HG02610 (cell line): ENCODE results near the gene TNIK.

Source experiments
- ATAC-seq: cut with Tn5 transposase; IDR thresholded peaks from one replicate; pipeline ENCODE4 v1.9.1; 2021; ENCODE audit warnings: mild to moderate bottlenecking, moderate library complexity; ENCODE audit not compliant: unreplicated experiment

TNIK gene

GRCh38 chr3:171346019-171346418 lies 114.2 kb downstream of the TNIK start:
- ATAC-seq: no peak

DNA sequence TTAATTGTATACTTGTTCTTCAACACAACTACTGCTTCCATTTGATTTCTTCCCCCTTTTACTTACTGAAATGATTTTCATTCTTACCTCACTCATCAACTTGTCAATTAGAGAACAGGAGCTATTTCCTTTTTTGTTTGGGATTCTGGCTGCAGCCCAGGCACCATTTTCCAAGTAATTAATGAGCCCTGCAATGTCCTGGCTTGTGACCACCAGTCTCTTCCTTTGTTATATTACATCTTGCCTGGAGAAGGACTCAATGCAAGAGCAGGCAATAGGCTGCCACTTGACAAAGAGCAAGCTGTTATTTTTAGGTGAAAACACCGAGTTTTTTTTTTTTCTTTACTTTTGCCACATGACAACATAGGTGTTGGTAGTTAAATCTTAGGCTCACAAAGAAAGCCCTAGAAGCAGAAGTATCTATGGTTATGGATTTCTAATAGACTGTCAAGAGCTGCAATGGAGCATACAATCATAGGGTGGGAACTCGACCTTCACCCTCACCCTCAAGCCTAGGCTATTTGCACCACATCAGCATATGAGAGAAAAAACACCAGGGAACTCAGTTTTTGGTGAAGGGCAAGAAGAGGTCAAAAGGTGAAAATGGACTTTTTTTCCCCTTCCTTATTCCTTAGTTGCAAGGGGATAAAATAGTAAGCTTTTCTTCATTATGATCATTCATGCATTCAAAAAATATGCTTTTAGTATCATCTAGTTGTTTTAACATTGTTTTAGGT lies 114.9 kb downstream of the TNIK start:
- ATAC-seq: no peak

- ATAC-seq: peak; percentile 23
Measured at GRCh38 chr3:171343693-171344092, 116.5 kb downstream of the TNIK start.

DNA sequence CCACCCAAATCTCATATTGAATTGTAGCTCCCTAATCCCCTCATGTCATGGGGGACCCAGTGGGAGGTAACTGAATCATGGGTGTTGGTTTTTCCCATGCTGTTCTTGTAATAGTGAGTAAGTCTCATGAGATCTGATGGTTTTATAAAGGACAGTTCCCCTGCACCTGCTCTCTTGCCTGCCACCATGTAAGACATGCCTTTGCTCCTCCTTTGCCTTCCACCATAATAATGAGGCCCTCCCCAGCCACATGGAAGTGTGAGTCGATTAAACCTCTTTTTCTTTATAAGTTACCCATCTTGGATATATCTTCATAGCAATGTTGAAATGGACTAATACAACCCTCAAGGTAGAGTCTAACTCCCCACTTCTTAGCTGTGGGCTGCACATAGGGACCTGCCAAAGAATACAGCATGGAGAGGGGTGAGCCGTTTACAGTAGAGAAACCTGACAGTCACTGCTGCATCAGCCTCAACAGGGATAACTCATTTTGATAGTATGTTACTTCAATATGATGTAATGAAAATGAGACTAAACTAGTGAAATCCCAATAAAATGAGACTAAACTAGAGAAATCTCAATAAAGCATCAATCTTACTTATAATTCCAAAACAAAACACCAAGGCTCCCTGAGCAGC lies 117.3 kb downstream of the TNIK start:
- no peak for ATAC-seq

GRCh38 chr3:171342200-171342599 lies 118.0 kb downstream of the TNIK start:
- ATAC-seq: no peak

DNA sequence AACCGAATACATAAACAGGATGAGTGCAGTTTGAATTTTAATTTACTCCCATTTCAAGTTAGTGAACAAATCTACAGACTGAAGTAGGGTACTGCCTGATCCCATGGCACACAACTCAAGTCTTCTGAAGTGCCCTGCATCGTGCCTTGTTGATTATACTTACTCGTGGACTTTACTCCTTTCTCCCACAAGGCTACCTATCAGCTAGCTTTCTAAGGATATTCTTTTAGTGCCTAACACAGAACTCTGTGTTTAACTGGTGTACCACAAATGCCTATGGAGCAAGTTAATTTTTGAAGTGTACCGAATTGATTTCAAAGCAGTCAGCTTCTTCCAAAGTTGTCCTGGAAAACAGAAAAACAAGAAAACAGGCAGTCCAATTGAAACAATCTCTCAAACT lies 119.8 kb downstream of the TNIK start:
- ATAC-seq: no peak

- ATAC-seq: no peak
Measured at GRCh38 chr3:171339598-171339997, 120.6 kb downstream of the TNIK start.

DNA sequence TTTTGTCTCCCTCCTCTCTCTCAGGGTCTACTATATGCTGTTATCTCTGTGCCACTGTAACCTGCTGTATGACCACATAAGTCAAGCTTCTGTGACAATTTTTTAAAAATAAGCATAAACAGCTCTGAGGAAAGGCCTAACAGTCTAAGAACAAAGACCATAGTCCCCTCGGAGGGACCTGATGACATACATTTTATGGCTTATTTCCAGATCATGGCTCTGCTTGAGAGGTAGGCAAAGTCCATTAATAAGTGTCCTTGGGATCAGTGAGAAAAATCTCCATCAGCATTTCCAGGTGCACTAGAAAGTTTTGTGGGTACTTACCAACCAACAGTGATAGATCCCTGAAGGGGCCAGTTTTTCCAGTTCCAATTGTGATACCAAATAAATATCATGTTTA lies 123.8 kb downstream of the TNIK start:
- no peak for ATAC-seq

- no peak for ATAC-seq
Measured at GRCh38 chr3:171335559-171335958, 124.6 kb downstream of the TNIK start.

- no peak for ATAC-seq
Measured at GRCh38 chr3:171334465-171334811, 125.8 kb downstream of the TNIK start.

DNA sequence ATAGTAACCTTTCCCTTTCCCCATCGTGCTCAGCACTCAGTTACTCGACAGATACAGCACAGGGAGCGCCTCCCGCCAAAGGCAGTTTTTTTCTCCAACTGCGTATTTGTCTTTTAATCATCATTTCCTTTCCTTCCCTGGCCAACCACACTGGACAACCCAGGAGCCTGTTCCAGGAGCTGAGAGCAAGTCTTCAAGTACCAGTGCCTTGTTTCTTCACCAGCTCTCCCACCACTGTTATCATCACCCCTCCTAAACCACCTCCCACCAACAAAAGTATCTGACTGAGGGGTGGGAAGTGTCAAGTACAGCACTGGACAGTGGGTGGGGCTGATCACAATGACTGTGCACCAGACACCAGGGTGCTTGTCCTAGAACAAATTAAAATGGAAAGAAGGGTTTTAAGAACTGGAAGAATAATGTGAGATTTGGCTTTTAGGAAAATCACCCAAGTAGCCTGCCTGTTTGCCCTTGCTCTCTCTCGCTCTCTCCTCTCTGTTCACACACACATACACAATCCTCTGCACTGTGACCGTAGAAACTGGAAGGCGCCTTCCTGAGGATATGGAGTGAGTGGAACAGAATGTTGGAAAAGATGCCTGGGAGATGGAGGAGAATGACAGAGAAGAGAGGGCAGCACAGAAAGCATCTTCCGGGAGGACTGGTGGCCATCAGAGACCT lies 126.3 kb downstream of the TNIK start:
- no peak for ATAC-seq

- no peak for ATAC-seq
Measured at GRCh38 chr3:171330938-171331337, 129.3 kb downstream of the TNIK start.

DNA sequence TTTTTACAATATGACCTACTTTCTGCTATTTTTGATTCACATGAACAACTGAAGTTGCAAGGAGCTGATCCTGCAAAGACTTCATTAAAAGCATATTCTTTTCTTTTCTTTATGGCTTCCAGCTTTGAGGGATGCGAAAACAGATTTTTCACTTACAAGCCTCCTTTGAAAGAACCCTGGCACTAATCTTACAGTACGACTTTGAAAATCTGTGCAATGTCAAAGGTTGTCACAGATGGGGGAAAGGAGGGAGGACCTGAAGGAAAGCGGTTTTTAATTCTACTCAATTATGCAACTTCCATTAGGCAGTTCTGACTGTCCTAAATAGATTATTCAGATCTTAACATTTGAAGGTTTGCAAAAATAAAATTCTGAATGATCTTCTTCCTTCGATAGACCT lies 130.5 kb downstream of the TNIK start:
- no peak for ATAC-seq

DNA sequence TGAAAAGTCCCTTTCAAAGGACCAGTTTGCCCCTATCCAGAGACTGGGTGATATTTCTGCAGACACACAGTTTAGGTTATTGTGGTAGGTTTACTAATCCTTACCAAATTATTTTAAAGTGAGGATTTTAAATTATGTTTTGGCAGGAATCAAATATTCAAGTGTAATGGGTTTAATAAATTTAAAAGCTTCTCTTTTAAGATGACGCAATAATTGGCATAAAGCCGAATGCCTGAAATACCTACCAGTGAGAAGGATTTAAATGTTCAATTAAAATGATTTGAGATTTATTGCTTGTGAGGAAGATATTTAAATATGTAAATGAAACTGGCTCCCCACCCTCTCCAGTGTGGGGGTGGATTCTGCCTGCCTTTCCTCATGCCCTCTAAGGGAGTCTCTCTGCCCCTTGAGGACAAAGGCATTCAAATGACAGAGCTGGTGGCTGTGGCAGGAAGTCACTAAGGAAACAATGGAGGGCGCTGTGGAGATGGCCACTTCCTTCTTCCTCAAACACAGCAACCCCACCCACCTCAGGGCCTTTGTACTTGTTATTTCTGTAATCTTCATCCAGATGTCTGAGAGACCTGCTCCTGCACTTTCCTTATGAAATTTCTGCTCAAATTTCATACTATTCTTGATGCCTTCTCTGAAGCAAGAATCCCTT lies 131.7 kb downstream of the TNIK start:
- no peak for ATAC-seq

DNA sequence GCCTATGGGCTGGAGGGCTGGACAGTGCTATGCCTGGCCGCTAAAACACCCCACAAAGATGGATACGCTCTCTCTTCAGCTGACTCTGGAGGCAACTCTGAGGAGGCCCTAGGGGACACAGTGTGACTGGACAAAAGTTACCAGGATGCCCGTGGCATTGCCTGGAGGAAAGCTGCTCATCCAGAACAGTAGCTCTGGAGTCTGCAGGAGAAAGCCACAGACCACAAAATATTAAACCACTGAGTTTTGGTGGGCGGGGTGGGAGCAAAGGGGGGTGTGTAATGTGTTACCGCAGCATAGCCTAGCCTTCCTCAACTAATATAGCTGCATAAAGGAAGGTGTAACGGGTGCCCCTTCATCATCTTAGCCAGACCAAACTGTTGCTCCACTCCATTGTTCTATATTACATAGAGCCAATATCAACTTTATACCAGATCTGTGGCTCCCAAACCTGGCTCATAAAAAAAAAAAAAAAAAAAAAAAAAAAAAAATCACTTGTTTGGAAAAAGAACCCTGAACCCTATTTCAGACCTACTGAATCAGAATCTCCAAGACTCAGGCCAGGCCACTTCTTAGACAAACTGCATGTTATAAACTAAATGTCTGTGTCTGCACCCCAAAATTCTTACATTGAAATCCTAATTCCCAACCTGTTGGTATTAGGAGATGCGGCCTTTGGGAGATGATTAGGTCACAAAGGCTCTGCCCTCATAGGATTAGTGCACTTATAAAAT lies 132.6 kb downstream of the TNIK start:
- ATAC-seq: no peak

- peak; percentile 51 for ATAC-seq
Measured at GRCh38 chr3:171326717-171327440, 133.3 kb downstream of the TNIK start.

- ATAC-seq: no peak
Measured at GRCh38 chr3:171323938-171324536, 136.2 kb downstream of the TNIK start.

DNA sequence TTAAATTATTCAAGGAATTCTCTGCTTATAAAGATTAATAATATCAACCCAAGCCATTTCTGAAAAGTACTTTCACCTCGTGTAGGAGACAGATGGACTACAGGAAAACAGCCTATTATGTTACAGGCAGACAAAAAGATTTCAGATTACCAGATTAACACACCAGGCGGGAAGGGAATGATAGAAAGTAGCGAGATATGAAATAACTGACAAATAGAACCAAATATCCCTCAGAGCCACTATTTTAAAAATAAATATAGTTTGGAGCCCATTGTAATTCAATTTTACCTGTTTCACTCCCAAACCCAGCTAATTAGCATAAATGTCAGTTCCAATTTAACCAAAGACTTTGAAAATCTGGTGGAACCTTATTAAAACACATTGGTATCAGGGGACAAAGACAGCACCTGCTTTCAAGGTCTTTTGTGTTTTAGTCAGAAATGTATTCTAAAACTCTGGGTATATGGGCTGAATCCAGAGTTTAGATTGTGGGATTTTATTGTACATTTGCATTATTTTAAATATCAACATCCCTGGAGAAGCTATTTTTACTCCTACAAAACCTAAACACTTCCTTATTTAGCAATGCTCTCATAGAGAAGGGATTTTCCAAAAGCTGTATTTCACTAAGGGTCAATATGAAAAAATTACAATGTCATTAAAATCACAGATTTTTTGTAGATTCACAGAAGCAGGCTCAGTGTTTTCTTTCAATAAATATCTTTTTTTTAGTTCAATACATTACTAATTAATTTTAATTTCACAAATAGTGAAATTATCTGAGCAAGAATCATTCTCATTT lies 138.4 kb downstream of the TNIK start:
- ATAC-seq: no peak
